ENCODE results near the gene SPATA7.

GRCh38 chr14:88479574-88479987, 94.1 kb downstream of the SPATA7 start:
- no peak for TF ChIP-seq ELF4 (IDR thresholded peaks at IDR 0.05)
- TF ChIP-seq ARNT (IDR thresholded peaks at IDR 0.05), result no peak
- no peak for TF ChIP-seq BHLHE40 (IDR thresholded peaks at IDR 0.05; ENCODE audit: borderline replicate concordance)
- TF ChIP-seq CTBP1 (IDR thresholded peaks at IDR 0.05; ENCODE audit: borderline replicate concordance), result no peak
- no peak for TF ChIP-seq ZNF384 (IDR thresholded peaks at IDR 0.05)
- no peak for TF ChIP-seq TARDBP (IDR thresholded peaks at IDR 0.05)
- TF ChIP-seq LEF1 (IDR thresholded peaks at IDR 0.05; ENCODE audit: borderline replicate concordance), result no peak
- TF ChIP-seq FOXM1 (IDR thresholded peaks at IDR 0.05; ENCODE audit: borderline replicate concordance), result no peak
- TF ChIP-seq PKNOX1 (IDR thresholded peaks at IDR 0.05), result no peak
- no peak for TF ChIP-seq SP1 (IDR thresholded peaks at IDR 0.05)
- no peak for TF ChIP-seq HDGF (IDR thresholded peaks at IDR 0.05; ENCODE audit: borderline replicate concordance)
- TF ChIP-seq FOXA1 (IDR thresholded peaks at IDR 0.05), result no peak
